Upper lobe of left lung (tissue), 4 donors: ENCODE measurements around the gene PHOX2A.

Experiments used
- CTCF ChIP-seq, 6 experiments: fragments of 450-650 bp in 4 of 6; fragments of 200-600 bp in 2 of 6; sonication (generic) in 2 of 6; IDR thresholded peaks; one replicate each; pipeline ENCODE4 v1.5.1; 2016 to 2019; ENCODE audit warnings: antibody characterized with exemption in 6 of 6
- POLR2A ChIP-seq, 4 donors: fragments of 450-650 bp; IDR thresholded peaks; one replicate each; pipeline ENCODE4 v1.5.1; 2016 to 2017; ENCODE audit warnings: antibody characterized with exemption in 4 of 4, mild to moderate bottlenecking in 2 of 4
- POLR2AphosphoS5 ChIP-seq, 2 donors: sonication (generic); formaldehyde crosslinking; IDR thresholded peaks; one replicate each; pipeline ENCODE4 v1.5.1; 2017; ENCODE audit warnings: antibody characterized with exemption in 2 of 2

GRCh38 chr11:72257570-72257969 lies 13.6 kb upstream of the PHOX2A start:
- TF ChIP-seq CTCF (IDR thresholded peaks at IDR 0.05) (no peak), POLR2AphosphoS5 (IDR thresholded peaks at IDR 0.05) (no peak), POLR2A (IDR thresholded peaks at IDR 0.05) (no peak)
